ENCODE results near the gene CAMK2B.

DNA sequence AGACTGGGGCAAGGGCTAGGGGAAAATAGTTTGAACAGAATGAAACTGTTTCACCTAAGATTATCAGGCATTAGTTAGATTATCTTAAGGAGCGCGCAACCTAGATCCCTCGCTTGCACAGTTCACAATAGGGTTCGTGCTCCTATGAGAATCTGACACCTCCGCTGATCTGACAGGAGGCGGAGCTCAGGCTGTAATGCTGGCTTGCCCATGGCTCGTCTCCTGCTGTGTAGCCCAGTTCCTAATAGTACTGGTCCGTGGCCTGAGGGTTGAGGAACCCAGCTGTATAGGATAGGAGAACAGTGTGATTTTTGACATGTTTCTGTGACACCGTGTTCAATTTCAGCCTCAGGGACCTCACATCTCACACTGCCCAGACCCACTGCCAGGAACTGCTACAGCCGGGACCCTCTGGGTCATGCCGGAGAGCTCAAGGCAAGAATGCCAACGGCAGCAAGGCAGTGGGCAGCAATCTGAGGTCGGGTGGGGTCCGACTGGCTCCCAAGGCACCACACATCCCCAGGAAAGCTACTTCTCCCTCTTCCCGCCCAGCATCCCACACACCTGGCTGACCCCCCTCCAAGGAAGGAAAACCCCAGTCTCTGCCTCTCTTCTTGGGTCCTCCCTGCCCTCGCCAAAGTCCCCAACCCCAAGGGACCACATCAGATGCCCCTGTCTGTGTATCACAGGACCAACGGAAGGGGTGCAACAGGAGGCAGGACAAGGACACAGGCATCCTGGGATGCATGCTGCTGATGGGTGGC, 31.7 kb downstream of the CAMK2B start:
- TF ChIP-seq EP300 (IDR thresholded peaks at IDR 0.05; ENCODE audit: borderline replicate concordance), result no peak
- TF ChIP-seq, protein P1, sequence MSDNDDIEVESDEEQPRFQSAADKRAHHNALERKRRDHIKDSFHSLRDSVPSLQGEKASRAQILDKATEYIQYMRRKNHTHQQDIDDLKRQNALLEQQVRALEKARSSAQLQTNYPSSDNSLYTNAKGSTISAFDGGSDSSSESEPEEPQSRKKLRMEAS (IDR thresholded peaks at IDR 0.05), result no peak
